SK-N-SH (cell line): Measurements from ENCODE around the gene GLTPD2. TPM values are rescaled to one million over a fixed set of nuclear protein-coding genes. Genes with fewer than 3 reads are reported as not detected.

Experiments
- CTCF ChIA-PET: fragments of 300-600, 350-600 bp; formaldehyde crosslinking; extraction: SDS; loops from one replicate; lab custom pipeline; 2021; lab: Yijun Ruan, JAX
- POLR2A ChIA-PET: fragments of 350-600 bp; sonication (Branson Sonifier 250); formaldehyde crosslinking; extraction: SDS; loops from one replicate; lab custom pipeline; 2020; ENCODE audit warnings: antibody characterized with exemption, inconsistent platforms; lab: Yijun Ruan, JAX
- DNase-seq: peaks from one replicate; pipeline ENCODE4 v3.0.0; 2012
- H2AFZ ChIP-seq: fragments of 200-600 bp; sonication (generic); 2 replicates; pipeline ENCODE4 v1.8.1; 2016; ENCODE audit warnings: antibody characterized with exemption, mild to moderate bottlenecking, low read depth
- H3F3A ChIP-seq: fragments of 200-600 bp; sonication (generic); replicated peaks from 2 replicates; pipeline ENCODE3; 2016; ENCODE audit warnings: antibody characterized with exemption, mild to moderate bottlenecking; ENCODE audit not compliant: insufficient read depth
- H3K27ac ChIP-seq, 2 experiments: fragments of 200-500 bp in 1 of 2; fragments of 200-600 bp in 1 of 2; sonication (Bioruptor generic) in 1 of 2; sonication (generic), shearing (Covaris generic) in 1 of 2; 2 replicates each; pipeline versions ENCODE4 v1.5.1 to v1.6.1; 2014 to 2016; ENCODE audit warnings: low read depth in 2 of 2, inconsistent platforms in 1 of 2, low read length in 1 of 2, mild to moderate bottlenecking in 1 of 2, mixed read lengths in 1 of 2
- H3K27me3 ChIP-seq: fragments of 200-600 bp; sonication (generic), shearing (Covaris generic); 2 replicates; pipeline ENCODE4 v1.6.1; 2016; ENCODE audit warnings: mixed run types; ENCODE audit not compliant: insufficient read depth
- H3K36me3 ChIP-seq, 2 experiments: fragments of 200-500 bp in 1 of 2; fragments of 200-600 bp in 1 of 2; sonication (Bioruptor generic) in 1 of 2; sonication (generic) in 1 of 2; replicated peaks in 1 of 2; 2 replicates each; pipeline versions ENCODE3 to v1.5.1; 2014 to 2016; ENCODE audit warnings: low read length in 1 of 2, mild to moderate bottlenecking in 1 of 2; ENCODE audit not compliant: insufficient read depth in 2 of 2, control insufficient read depth in 1 of 2
- H3K4me1 ChIP-seq, 2 experiments: fragments of 200-500 bp in 1 of 2; fragments of 200-600 bp in 1 of 2; sonication (Bioruptor generic) in 1 of 2; sonication (generic), shearing (Covaris generic) in 1 of 2; 2 replicates each; pipeline versions ENCODE4 v1.5.1 to v1.6.1; 2014 to 2016; ENCODE audit warnings: low read depth in 1 of 2, low read length in 1 of 2, mixed run types in 1 of 2; ENCODE audit not compliant: insufficient read depth in 2 of 2, control insufficient read depth in 1 of 2
- H3K4me2 ChIP-seq: fragments of 200-600 bp; sonication (generic), shearing (Covaris generic); 2 replicates; pipeline ENCODE4 v1.6.1; 2017; ENCODE audit warnings: mixed run types
- H3K4me3 ChIP-seq, 2 experiments: fragments of 200-500 bp in 1 of 2; fragments of 200-600 bp in 1 of 2; sonication (Bioruptor generic) in 1 of 2; sonication (generic), shearing (Covaris generic) in 1 of 2; 2 replicates each; pipeline versions ENCODE4 v1.5.1 to v1.8.1; 2014 to 2016; ENCODE audit warnings: low read depth in 2 of 2, inconsistent platforms in 1 of 2, low read length in 1 of 2, mild to moderate bottlenecking in 1 of 2, mixed read lengths in 1 of 2, moderate library complexity in 1 of 2
- H3K79me2 ChIP-seq: fragments of 200-600 bp; sonication (generic); 2 replicates; pipeline ENCODE4 v1.8.1; 2017; ENCODE audit warnings: mild to moderate bottlenecking; ENCODE audit not compliant: insufficient read depth
- H3K9ac ChIP-seq: fragments of 200-600 bp; sonication (generic); 2 replicates; pipeline ENCODE4 v1.6.1; 2017; ENCODE audit warnings: mixed run types
- H3K9me2 ChIP-seq: fragments of 200-600 bp; sonication (generic); 2 replicates; pipeline ENCODE4 v1.6.1; 2017; ENCODE audit warnings: mixed run types
- H3K9me3 ChIP-seq: fragments of 200-600 bp; sonication (generic); 2 replicates; pipeline ENCODE4 v1.6.1; 2017; ENCODE audit warnings: mixed run types, mild to moderate bottlenecking, moderate library complexity
- H4K20me1 ChIP-seq: fragments of 200-600 bp; sonication (generic); 2 replicates; pipeline ENCODE4 v1.6.1; 2017; ENCODE audit warnings: mild to moderate bottlenecking, mixed run types; ENCODE audit not compliant: insufficient read depth
- CTCF ChIP-seq: fragments of 200-600 bp; sonication (generic); IDR thresholded peaks from 2 replicates; pipeline ENCODE4 v1.6.1; 2017; ENCODE audit warnings: antibody characterized with exemption, mild to moderate bottlenecking, moderate library complexity
- EZH2phosphoT487 ChIP-seq: fragments of 200-600 bp; sonication (generic); IDR thresholded peaks from 2 replicates; pipeline ENCODE4 v1.6.1; 2017; ENCODE audit warnings: low read depth, mixed run types, mild to moderate bottlenecking, antibody characterized with exemption, moderate library complexity, borderline replicate concordance
- FOSL2 ChIP-seq: IDR thresholded peaks from 2 replicates; pipeline ENCODE4 v1.4.0; 2012; ENCODE audit warnings: low read depth, mild to moderate bottlenecking, moderate library complexity, borderline replicate concordance
- FOXM1 ChIP-seq: IDR thresholded peaks from 2 replicates; pipeline ENCODE4 v1.4.0; 2012; ENCODE audit warnings: low read depth, mild to moderate bottlenecking
- JUND ChIP-seq: IDR thresholded peaks from 2 replicates; pipeline ENCODE4 v1.4.0; 2012
- MAX ChIP-seq: IDR thresholded peaks from 2 replicates; pipeline ENCODE4 v1.4.0; 2012; ENCODE audit warnings: low read depth
- MEF2A ChIP-seq: IDR thresholded peaks from 2 replicates; pipeline ENCODE4 v1.4.0; 2012; ENCODE audit warnings: low read depth, borderline replicate concordance
- MXI1 ChIP-seq: IDR thresholded peaks from 2 replicates; pipeline ENCODE4 v1.6.1; 2012; ENCODE audit warnings: mild to moderate bottlenecking, low read depth, low read length, improper control_type of control experiment
- NFIC ChIP-seq: IDR thresholded peaks from 2 replicates; pipeline ENCODE4 v1.4.0; 2012; ENCODE audit warnings: borderline replicate concordance
- NRF1 ChIP-seq: IDR thresholded peaks from 2 replicates; pipeline ENCODE4 v1.6.1; 2012; ENCODE audit warnings: low read depth, mild to moderate bottlenecking, low read length
- PBX3 ChIP-seq: IDR thresholded peaks from 2 replicates; pipeline ENCODE4; 2012
- POLR2AphosphoS5 ChIP-seq: IDR thresholded peaks from 2 replicates; pipeline ENCODE4 v1.6.1; 2012; ENCODE audit warnings: low read depth, low read length
- RCOR1 ChIP-seq: fragments of 150-350 bp; IDR thresholded peaks from 2 replicates; pipeline ENCODE4 v1.6.1; 2017; ENCODE audit warnings: antibody characterized with exemption, low read length
- RFX5 ChIP-seq: IDR thresholded peaks from 2 replicates; pipeline ENCODE4 v1.6.1; 2012; ENCODE audit warnings: mild to moderate bottlenecking, improper control_type of control experiment, low read length
- SIN3A ChIP-seq: IDR thresholded peaks from 2 replicates; pipeline ENCODE4 v1.6.1; 2012; ENCODE audit warnings: low read depth, mild to moderate bottlenecking, low read length, moderate library complexity, borderline replicate concordance
- SMC3 ChIP-seq: IDR thresholded peaks from 2 replicates; pipeline ENCODE4 v1.6.1; 2012; ENCODE audit warnings: low read depth, low read length, improper control_type of control experiment
- TAF1 ChIP-seq: IDR thresholded peaks from 2 replicates; pipeline ENCODE4 v1.6.1; 2012; ENCODE audit warnings: low read depth, mild to moderate bottlenecking, low read length, moderate library complexity, borderline replicate concordance
- TCF12 ChIP-seq: IDR thresholded peaks from 2 replicates; pipeline ENCODE4 v1.4.0; 2012
- TEAD4 ChIP-seq: IDR thresholded peaks from 2 replicates; pipeline ENCODE4 v1.4.0; 2012; ENCODE audit warnings: mild to moderate bottlenecking, borderline replicate concordance; ENCODE audit not compliant: insufficient read depth
- YY1 ChIP-seq: IDR thresholded peaks from 2 replicates; pipeline ENCODE4 v1.4.0; 2012; ENCODE audit warnings: low read depth, mild to moderate bottlenecking
- WGBS: methylation state at CpG from one replicate; pipeline ENCODE4 v1.1.6; 2017; ENCODE audit warnings: low lambda C conversion rate; 5-methylcytosine and 5-hydroxymethylcytosine counted together
- polyA plus RNA-seq, 3 experiments: library from polyadenylated mRNA; depleted of rRNA; stranded (reverse); fragments of >200 nt; gene quantifications; 2 replicates each; pipeline ENCODE4 v1.2.3, GENCODE V29; 2012
- TF ChIP-seq, protein P1 (sequence below): IDR thresholded peaks from 2 replicates; pipeline ENCODE4 v1.4.0; 2012; ENCODE audit warnings: low read depth, borderline replicate concordance
- TF ChIP-seq, protein P2 (sequence below): fragments of 150-350 bp; IDR thresholded peaks from 2 replicates; pipeline ENCODE4 v1.6.1; 2017; ENCODE audit warnings: antibody characterized with exemption, low read length, low read depth, borderline replicate concordance
- TF ChIP-seq, protein P3 (sequence below): IDR thresholded peaks from 2 replicates; pipeline ENCODE4 v1.6.1; 2012; ENCODE audit warnings: mild to moderate bottlenecking, low read depth, low read length, moderate library complexity

GLTPD2 gene
- polyA plus RNA-seq, 1 of the 3 experiments (the other 2 are of a cell fraction), result not detected

DNA sequence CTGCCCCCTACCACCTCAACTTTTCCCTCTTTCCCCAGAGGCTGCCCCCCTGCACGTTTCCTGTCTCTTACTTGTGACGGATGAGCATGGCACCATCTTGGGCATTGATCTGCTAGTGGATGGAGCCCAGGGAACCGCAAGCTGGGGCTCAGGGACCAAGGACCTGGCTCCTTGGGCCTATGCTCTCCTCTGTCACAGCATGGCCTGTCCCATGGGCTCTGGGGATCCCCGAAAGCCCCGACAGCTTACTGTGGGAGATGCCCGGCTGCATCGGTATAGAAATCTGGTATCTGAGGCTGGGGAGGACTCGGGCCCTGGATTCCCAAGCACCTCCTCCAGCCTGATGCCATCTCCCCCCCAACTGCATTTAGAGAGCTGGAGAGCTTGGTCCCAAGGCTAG, 47.2 kb upstream of the GLTPD2 start (continued):
- TF ChIP-seq SIN3A (no peak), PBX3 (no peak), EZH2phosphoT487 (no peak), JUND (no peak), TCF12 (no peak), FOSL2 (no peak), RCOR1 (no peak), MXI1 (no peak)
- TF ChIP-seq, protein P1, sequence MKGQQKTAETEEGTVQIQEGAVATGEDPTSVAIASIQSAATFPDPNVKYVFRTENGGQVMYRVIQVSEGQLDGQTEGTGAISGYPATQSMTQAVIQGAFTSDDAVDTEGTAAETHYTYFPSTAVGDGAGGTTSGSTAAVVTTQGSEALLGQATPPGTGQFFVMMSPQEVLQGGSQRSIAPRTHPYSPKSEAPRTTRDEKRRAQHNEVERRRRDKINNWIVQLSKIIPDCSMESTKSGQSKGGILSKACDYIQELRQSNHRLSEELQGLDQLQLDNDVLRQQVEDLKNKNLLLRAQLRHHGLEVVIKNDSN, result no peak

DNA sequence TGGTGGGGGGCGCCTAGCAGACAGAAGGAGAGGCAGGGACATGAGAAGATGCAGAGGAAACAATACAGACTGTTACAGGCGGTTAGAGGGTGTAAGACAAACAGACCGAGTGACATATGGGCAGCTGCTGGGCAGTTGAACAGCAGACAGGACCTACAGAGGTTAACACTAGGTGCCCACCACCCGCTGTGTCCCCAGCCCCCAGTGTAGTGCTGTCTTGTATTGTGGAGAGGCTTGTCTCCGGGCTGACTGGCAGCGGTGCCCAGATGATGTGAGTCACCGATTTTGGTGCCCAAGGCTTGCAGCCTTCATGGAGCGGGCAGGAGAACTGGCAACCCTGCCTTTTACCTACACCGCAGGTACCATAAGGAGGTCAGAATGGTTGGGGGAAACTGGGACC, 46.6 kb upstream of the GLTPD2 start:
- Histone ChIP-seq H2AFZ (no peak overlapping the region), H3K27ac (no peak overlapping the region), H3K36me3 (no peaks in the 10 kb centered on the region), H3K27me3 (peaks cover 39% of the 10 kb centered on the region), H3K9ac (no peak overlapping the region)
- 59% methylated on average over 5 of the region's 9 CpGs for WGBS
- TF ChIP-seq MEF2A (no peak), RFX5 (no peak), TAF1 (no peak), MAX (no peak), POLR2AphosphoS5 (no peak), NFIC (no peak), CTCF (no peak), YY1 (no peak), NRF1 (no peak), TEAD4 (no peak), SMC3 (no peak), JUND (no peak), RCOR1 (no peak), TCF12 (no peak), MXI1 (no peak), EZH2phosphoT487 (no peak), FOXM1 (no peak)
- TF ChIP-seq, protein P2, sequence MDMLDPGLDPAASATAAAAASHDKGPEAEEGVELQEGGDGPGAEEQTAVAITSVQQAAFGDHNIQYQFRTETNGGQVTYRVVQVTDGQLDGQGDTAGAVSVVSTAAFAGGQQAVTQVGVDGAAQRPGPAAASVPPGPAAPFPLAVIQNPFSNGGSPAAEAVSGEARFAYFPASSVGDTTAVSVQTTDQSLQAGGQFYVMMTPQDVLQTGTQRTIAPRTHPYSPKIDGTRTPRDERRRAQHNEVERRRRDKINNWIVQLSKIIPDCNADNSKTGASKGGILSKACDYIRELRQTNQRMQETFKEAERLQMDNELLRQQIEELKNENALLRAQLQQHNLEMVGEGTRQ, result no peak
- TF ChIP-seq, protein P3, sequence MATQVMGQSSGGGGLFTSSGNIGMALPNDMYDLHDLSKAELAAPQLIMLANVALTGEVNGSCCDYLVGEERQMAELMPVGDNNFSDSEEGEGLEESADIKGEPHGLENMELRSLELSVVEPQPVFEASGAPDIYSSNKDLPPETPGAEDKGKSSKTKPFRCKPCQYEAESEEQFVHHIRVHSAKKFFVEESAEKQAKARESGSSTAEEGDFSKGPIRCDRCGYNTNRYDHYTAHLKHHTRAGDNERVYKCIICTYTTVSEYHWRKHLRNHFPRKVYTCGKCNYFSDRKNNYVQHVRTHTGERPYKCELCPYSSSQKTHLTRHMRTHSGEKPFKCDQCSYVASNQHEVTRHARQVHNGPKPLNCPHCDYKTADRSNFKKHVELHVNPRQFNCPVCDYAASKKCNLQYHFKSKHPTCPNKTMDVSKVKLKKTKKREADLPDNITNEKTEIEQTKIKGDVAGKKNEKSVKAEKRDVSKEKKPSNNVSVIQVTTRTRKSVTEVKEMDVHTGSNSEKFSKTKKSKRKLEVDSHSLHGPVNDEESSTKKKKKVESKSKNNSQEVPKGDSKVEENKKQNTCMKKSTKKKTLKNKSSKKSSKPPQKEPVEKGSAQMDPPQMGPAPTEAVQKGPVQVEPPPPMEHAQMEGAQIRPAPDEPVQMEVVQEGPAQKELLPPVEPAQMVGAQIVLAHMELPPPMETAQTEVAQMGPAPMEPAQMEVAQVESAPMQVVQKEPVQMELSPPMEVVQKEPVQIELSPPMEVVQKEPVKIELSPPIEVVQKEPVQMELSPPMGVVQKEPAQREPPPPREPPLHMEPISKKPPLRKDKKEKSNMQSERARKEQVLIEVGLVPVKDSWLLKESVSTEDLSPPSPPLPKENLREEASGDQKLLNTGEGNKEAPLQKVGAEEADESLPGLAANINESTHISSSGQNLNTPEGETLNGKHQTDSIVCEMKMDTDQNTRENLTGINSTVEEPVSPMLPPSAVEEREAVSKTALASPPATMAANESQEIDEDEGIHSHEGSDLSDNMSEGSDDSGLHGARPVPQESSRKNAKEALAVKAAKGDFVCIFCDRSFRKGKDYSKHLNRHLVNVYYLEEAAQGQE, result no peak
- TF ChIP-seq, all 33 proteins: peak for 0
- Histone ChIP-seq H3K79me2 (no peaks in the 10 kb centered on the region), H4K20me1 (no peaks in the 10 kb centered on the region), H3K9me2 (no peaks in the 10 kb centered on the region), H3K4me3 (no peak overlapping the region), H3K9me3 (no peaks in the 10 kb centered on the region), H3K4me1 (peaks cover 0 to 7% of the 10 kb centered on the region in 2 experiments; a peak in 1 of 4 replicates), H3F3A (peaks cover 6% of the 10 kb centered on the region), H3K4me2 (no peak overlapping the region)
- DNase-seq, result no peak
- POLR2A ChIA-PET, result no interaction called here
- CTCF ChIA-PET, result interaction anchor here (0.7 to 2.5 kb wide), 3 partner anchors 9 to 48 kb away, joined by 3 to 6 read pairs (median 3); no protein-coding TSS in a partner anchor
